Left kidney (tissue), 2 donors: ENCODE measurements around the gene ZFR2. TPM values are rescaled to one million over a fixed set of nuclear protein-coding genes. Genes with fewer than 3 reads are reported as not detected.
"Not testable (repeated sequence)": the region's sequence is repeated elsewhere in the genome, so short reads cannot be mapped to it uniquely, and the experiment has no call there.

Experiments
- DNase-seq: peaks from one replicate; pipeline ENCODE4 v3.0.0-alpha.2; 2013
- polyA plus RNA-seq: library from polyadenylated mRNA; unstranded; fragments of 120-200 nt; gene quantifications from one replicate; pipeline ENCODE4 v1.2.1, GENCODE V29; 2013; ENCODE audit not compliant: insufficient read length

The ZFR2 gene
- polyA plus RNA-seq, 1 donor: 2.4 TPM

- DNase-seq: not testable (repeated sequence)
Measured at GRCh38 chr19:3874695-3875094, 5.9 kb upstream of the ZFR2 start.

- no peak for DNase-seq
Measured at GRCh38 chr19:3873151-3873550, 4.3 kb upstream of the ZFR2 start.

- DNase-seq: no peak
Measured at GRCh38 chr19:3867971-3868769, 668 bp downstream of the ZFR2 start.

GRCh38 chr19:3866910-3867638, 1.8 kb downstream of the ZFR2 start:
- DNase-seq: no peak

- DNase-seq: no peak
Measured at GRCh38 chr19:3863648-3864047, 5.2 kb downstream of the ZFR2 start.

GRCh38 chr19:3862826-3863500, 5.9 kb downstream of the ZFR2 start:
- DNase-seq: no peak

GRCh38 chr19:3860499-3860898, 8.3 kb downstream of the ZFR2 start:
- no peak for DNase-seq

GRCh38 chr19:3857449-3858003, 11.3 kb downstream of the ZFR2 start:
- DNase-seq: no peak

- no peak for DNase-seq
Measured at GRCh38 chr19:3855320-3855719, 13.5 kb downstream of the ZFR2 start.

- no peak for DNase-seq
Measured at GRCh38 chr19:3852614-3853254, 16.1 kb downstream of the ZFR2 start.

- no peak for DNase-seq
Measured at GRCh38 chr19:3852177-3852511, 16.7 kb downstream of the ZFR2 start.

- no peak for DNase-seq
Measured at GRCh38 chr19:3851254-3852176, 17.3 kb downstream of the ZFR2 start.

- no peak for DNase-seq
Measured at GRCh38 chr19:3850320-3850972, 18.4 kb downstream of the ZFR2 start.

GRCh38 chr19:3849787-3850186, 19.1 kb downstream of the ZFR2 start:
- no peak for DNase-seq

GRCh38 chr19:3849092-3849491, 19.7 kb downstream of the ZFR2 start:
- DNase-seq: no peak

- DNase-seq: no peak
Measured at GRCh38 chr19:3844596-3844995, 24.2 kb downstream of the ZFR2 start.

GRCh38 chr19:3842948-3843347, 25.9 kb downstream of the ZFR2 start:
- DNase-seq: no peak

- DNase-seq: no peak
Measured at GRCh38 chr19:3840804-3841203, 28.0 kb downstream of the ZFR2 start.

GRCh38 chr19:3839941-3840340, 28.9 kb downstream of the ZFR2 start:
- DNase-seq: no peak

GRCh38 chr19:3838661-3839060, 30.2 kb downstream of the ZFR2 start:
- DNase-seq: no peak

- no peak for DNase-seq
Measured at GRCh38 chr19:3837922-3838321, 30.9 kb downstream of the ZFR2 start.
